Measurements from ENCODE around the gene ARID1A. TPM values are rescaled to one million over a fixed set of nuclear protein-coding genes. Genes with fewer than 3 reads are reported as not detected.

Gene ARID1A
- total RNA-seq, 1 donor from 2014 or later = 20.1 TPM

GRCh38 chr1:26828411-26828991 lies 132.7 kb downstream of the ARID1A start:
- DNase-seq = no peak

DNA sequence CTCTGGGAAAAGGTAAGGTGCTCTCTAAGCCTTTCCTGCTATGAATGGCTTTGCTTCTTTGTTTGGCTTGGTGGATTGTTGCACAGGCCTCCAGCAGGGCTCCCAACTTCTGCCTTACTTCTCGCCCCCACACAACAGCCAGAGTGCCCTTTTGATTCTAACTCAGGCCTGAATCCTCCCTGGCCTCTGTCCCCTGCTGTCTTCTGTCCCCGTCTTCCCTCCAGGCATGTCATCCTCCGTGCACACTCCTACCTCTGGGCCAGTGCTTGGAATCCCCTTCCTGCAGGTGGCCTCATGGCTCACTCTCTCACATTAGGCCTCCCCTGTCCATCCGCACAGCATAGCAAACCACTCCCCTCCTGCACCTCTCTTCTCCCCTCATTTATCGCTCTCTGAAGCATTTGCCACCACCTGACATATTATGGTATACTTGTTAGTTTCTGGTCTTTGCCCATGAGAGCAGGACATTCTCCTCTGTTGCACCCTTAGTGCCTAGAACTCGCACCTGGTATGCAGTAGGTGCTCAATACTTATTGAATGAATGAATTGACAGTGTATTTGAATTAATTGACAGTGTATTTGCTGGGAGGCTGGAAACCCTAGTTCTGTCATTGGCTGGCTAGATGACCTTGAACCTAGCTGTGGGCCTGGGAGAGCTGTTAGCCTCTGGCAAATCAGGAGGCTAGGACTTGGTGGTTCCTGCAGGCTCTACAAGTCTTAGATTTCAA lies 133.5 kb downstream of the ARID1A start:
- DNase-seq = no peak

- DNase-seq = no peak
Measured at GRCh38 chr1:26831059-26831458, 135.2 kb downstream of the ARID1A start.

Small RNA genes lying within 50 kb of the gene (small RNA-seq; reads per million reads assigned to genes)
- gene AL627082.1 = not detected
- not detected for gene RN7SL165P

Other genes with a start within 250 kb of the ARID1A start
- gene HMGN2, start 223.6 kb upstream of the ARID1A start, total RNA-seq = 228 TPM
- 4.2 TPM for gene RPS6KA1, start 166.3 kb upstream of the ARID1A start, total RNA-seq
- gene PIGV, start 91.9 kb downstream of the ARID1A start, total RNA-seq = 9.5 TPM
- gene ZDHHC18, start 130.7 kb downstream of the ARID1A start, total RNA-seq = 19.2 TPM
- gene SFN, start 167.1 kb downstream of the ARID1A start, total RNA-seq = not detected
- 11.5 TPM for gene GPN2, start 194.3 kb downstream of the ARID1A start, total RNA-seq
- 8.1 TPM for gene GPATCH3, start 204.5 kb downstream of the ARID1A start, total RNA-seq
- not detected for gene NR0B2, start 218.0 kb downstream of the ARID1A start, total RNA-seq
- 11.2 TPM for gene NUDC, start 225.7 kb downstream of the ARID1A start, total RNA-seq

All from occipital lobe (tissue), 3 donors.